ENCODE data around the gene ZNF573. TPM values are rescaled to one million over a fixed set of nuclear protein-coding genes. Genes with fewer than 3 reads are reported as not detected.
"Not testable (repeated sequence)": the region's sequence is repeated elsewhere in the genome, so short reads cannot be mapped to it uniquely, and the experiment has no call there.

ZNF573 gene
- total and polyA plus RNA-seq, 2 of the 13 experiments (the other 11 are each of a cell fraction or from before 2014, with no cell fraction given) = 3.1 to 9.3 TPM

- H3K9me3 ChIP-seq (ENCODE audit: low read length) = peaks cover 14% of the 10 kb centered on the region; the same call in 1 of the 2 replicates
- POLR2A ChIA-PET; H3K27me3 ChIP-seq (ENCODE audit: control insufficient read depth in 1 of 2, insufficient read depth in 2 of 2, low read length in 2 of 2); CTCF ChIA-PET (ENCODE audit: low intra/inter-chr PET ratio, low total read pairs); H4K20me1 ChIP-seq (ENCODE audit: insufficient read depth, low read length); H3K4me3 ChIP-seq (replicated peaks in 1 of 3; ENCODE audit: insufficient read depth in 1 of 3, low read depth in 2 of 3, low read length in 3 of 3); H3K27ac ChIP-seq (ENCODE audit: extremely low read length, insufficient read depth, low read length); H3K36me3 ChIP-seq (replicated peaks in 1 of 2; ENCODE audit: control insufficient read depth in 1 of 2, insufficient read depth in 2 of 2, low read length in 2 of 2); intact Hi-C loops (cut with micrococcal nuclease; ENCODE audit: unreplicated experiment); DNase-seq (ENCODE audit: low spot score); H3K4me2 ChIP-seq (ENCODE audit: low read depth, low read length); H3K9ac ChIP-seq (ENCODE audit: insufficient read depth, low read depth, low read length); H3K4me1 ChIP-seq (ENCODE audit: insufficient read depth, low read length); H2AFZ ChIP-seq (ENCODE audit: low read length); in situ Hi-C loops (cut with HindIII; ENCODE audit: extremely low pct_ligation_motif_present, low pct_unique_long_range_greater_than_20kb); BruUV-seq (replicated peaks); FAIRE-seq; H3K79me2 ChIP-seq (ENCODE audit: insufficient read depth, low read length); ATAC-seq: not testable (repeated sequence)
- 34% methylated on average over 5 of the region's 5 CpGs for WGBS (ENCODE audit: low lambda C conversion rate)
These were observed 36.2 kb upstream of the ZNF573 start for GRCh38 chr19:37815611-37816010.

DNA sequence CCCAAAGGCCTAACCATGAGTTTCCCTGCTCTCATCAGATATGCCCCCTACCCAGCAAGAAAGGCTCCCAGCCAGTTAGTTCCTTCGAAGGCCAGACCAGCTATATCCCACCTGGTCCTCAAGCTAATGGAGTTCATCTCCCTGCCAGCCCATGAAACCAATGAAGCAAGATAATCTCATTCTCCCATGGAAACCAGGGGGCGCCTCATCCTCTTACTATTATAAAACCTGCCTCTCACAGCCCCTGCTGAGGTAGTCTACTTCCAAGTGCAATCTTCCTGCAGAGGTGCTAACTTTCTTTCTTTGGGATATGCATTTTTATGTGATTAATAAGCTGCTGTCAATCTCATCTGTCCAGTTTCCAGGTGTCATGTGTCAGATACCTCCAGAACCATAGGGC lies 34.0 kb upstream of the ZNF573 start:
- no TSS peak for BruUV-seq (replicated peaks)
- POLR2A ChIA-PET = no interaction called here
- CTCF ChIA-PET (ENCODE audit: low intra/inter-chr PET ratio, low total read pairs) = no interaction called here
- intact Hi-C loops (cut with micrococcal nuclease; ENCODE audit: unreplicated experiment) = no loop called here
- no peak for ATAC-seq
- Histone ChIP-seq H3K27ac (ENCODE audit: extremely low read length, insufficient read depth, low read length) (no peak overlapping the region), H3K4me1 (ENCODE audit: insufficient read depth, low read length) (no peaks in the 10 kb centered on the region), H3K27me3 (ENCODE audit: control insufficient read depth in 1 of 2, insufficient read depth in 2 of 2, low read length in 2 of 2) (no peaks in the 10 kb centered on the region; a peak in 1 of 5 replicates), H3K36me3 (replicated peaks in 1 of 2; ENCODE audit: control insufficient read depth in 1 of 2, insufficient read depth in 2 of 2, low read length in 2 of 2) (no peaks in the 10 kb centered on the region), H3K79me2 (ENCODE audit: insufficient read depth, low read length) (no peaks in the 10 kb centered on the region), H3K4me2 (ENCODE audit: low read depth, low read length) (no peak overlapping the region), H3K4me3 (replicated peaks in 1 of 3; ENCODE audit: insufficient read depth in 1 of 3, low read depth in 2 of 3, low read length in 3 of 3) (no peak overlapping the region), H4K20me1 (ENCODE audit: insufficient read depth, low read length) (no peaks in the 10 kb centered on the region), H2AFZ (ENCODE audit: low read length) (no peak overlapping the region), H3K9me3 (ENCODE audit: low read length) (peaks cover 20% of the 10 kb centered on the region), H3K9ac (ENCODE audit: insufficient read depth, low read depth, low read length) (no peak overlapping the region)
- FAIRE-seq = no peak
- DNase-seq (ENCODE audit: low spot score) = no peak
- in situ Hi-C loops (cut with HindIII; ENCODE audit: extremely low pct_ligation_motif_present, low pct_unique_long_range_greater_than_20kb) = no loop called here
- 6% methylated on average over 2 of the region's 2 CpGs for WGBS (ENCODE audit: low lambda C conversion rate)
- TF ChIP-seq HNRNPLL (IDR thresholded peaks at IDR 0.05; ENCODE audit: low read depth, low read length, poor library complexity, severe bottlenecking) (no peak), ZNF367 (CRISPR knock-in tag; IDR thresholded peaks at IDR 0.05; ENCODE audit: borderline replicate concordance) (no peak), ZNF12 (CRISPR knock-in tag; IDR thresholded peaks at IDR 0.05) (no peak), ZNF230 (CRISPR knock-in tag; IDR thresholded peaks at IDR 0.05) (no peak), NONO (IDR thresholded peaks at IDR 0.05) (no peak), NONO (CRISPR knock-in tag; conservative IDR thresholded peaks at IDR 0.05) (no peak), ZNF280B (CRISPR knock-in tag; IDR thresholded peaks at IDR 0.05; ENCODE audit: borderline replicate concordance) (no peak)
- TF ChIP-seq, protein P1, sequence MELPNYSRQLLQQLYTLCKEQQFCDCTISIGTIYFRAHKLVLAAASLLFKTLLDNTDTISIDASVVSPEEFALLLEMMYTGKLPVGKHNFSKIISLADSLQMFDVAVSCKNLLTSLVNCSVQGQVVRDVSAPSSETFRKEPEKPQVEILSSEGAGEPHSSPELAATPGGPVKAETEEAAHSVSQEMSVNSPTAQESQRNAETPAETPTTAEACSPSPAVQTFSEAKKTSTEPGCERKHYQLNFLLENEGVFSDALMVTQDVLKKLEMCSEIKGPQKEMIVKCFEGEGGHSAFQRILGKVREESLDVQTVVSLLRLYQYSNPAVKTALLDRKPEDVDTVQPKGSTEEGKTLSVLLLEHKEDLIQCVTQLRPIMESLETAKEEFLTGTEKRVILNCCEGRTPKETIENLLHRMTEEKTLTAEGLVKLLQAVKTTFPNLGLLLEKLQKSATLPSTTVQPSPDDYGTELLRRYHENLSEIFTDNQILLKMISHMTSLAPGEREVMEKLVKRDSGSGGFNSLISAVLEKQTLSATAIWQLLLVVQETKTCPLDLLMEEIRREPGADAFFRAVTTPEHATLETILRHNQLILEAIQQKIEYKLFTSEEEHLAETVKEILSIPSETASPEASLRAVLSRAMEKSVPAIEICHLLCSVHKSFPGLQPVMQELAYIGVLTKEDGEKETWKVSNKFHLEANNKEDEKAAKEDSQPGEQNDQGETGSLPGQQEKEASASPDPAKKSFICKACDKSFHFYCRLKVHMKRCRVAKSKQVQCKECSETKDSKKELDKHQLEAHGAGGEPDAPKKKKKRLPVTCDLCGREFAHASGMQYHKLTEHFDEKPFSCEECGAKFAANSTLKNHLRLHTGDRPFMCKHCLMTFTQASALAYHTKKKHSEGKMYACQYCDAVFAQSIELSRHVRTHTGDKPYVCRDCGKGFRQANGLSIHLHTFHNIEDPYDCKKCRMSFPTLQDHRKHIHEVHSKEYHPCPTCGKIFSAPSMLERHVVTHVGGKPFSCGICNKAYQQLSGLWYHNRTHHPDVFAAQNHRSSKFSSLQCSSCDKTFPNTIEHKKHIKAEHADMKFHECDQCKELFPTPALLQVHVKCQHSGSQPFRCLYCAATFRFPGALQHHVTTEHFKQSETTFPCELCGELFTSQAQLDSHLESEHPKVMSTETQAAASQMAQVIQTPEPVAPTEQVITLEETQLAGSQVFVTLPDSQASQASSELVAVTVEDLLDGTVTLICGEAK (IDR thresholded peaks at IDR 0.05) = no peak
- TF ChIP-seq, protein P1 (CRISPR knock-in tag; IDR thresholded peaks at IDR 0.05) = no peak

Measured in HepG2 (cell line).